Dermis lymphatic vessel endothelial cell (primary cell): ENCODE results near the gene OR8A1. TPM values are rescaled to one million over a fixed set of nuclear protein-coding genes. Genes with fewer than 3 reads are reported as not detected.

Experiments used
- total RNA-seq: library from RNA; depleted of rRNA; stranded (reverse); fragments of >200 nt; gene quantifications from 2 replicates; pipeline ENCODE4 v1.2.1, GENCODE V29; 2014

Gene OR8A1
- total RNA-seq: not detected in 2 replicates

DNA sequence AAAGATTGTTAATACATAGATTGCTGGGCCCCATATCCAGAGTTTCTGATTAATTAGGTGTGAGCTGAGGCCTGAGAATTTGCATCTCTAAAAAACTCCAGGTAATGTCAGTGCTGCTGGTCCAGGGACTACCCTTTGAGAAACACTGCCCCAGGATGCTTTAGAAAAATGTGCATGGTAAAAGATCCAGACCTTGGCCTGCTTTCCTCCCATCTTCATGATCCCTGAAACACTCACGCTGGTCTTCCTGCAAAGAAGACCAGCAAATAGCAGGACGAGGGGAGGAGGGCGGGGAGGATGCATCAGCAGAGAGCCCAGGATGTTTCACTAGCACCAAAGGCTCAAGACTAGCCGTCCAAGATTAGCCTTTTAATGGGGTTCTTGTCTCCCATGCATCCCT lies at the start of gene OR8A1:
OR8A1 (plus strand) TSS at position 301 of the 400 bp plus-strand sequence. CDS start 123 bp downstream, outside the sequence.

DNA sequence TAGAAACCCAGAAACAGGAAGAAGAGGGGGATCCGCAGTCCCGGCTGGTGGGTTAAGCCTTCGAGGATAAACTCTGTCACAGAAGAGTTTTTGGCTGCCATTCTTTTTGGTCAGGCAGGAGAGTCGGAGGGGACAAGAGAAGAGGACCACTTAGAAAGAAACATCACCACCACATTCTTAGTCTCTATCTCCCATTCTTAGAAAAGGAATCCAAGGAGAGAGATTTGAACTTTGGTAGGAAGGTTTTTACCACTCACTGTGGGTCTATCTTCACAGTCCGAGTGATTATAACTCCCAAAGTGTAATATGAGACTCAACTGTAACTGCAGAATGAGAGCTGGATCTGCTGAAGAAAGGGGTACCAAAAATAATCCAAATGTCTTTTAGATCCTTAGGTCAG lies 26.2 kb upstream of the OR8A1 start, which contains the start of gene OR8B12:
OR8B12 (minus strand) TSS at position 101 of the 400 bp plus-strand sequence; CDS start at position 101, 0 bp downstream.

DNA sequence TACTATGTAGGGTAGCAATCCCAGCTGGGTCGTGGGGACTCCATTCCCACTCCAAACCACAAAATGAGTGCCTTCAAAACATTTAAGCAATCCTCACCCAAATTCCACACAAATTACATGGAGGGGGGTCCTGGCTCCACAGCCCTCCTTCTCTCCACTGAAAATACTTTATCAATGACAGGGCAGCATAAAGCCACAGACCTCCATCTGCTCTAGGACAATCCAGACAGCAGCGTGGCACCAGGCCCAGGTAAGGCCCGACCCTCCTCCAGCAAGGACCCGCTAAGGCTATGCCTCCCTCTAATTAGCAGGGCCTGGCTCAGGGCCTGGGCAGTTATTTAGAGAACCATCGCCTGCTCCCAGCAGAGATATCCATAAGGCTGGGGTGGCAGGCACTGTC lies 41.3 kb downstream of the OR8A1 start, which contains the start of gene PANX3:
PANX3 (plus strand) TSS at position 365 of the 400 bp plus-strand sequence. CDS start 129 bp downstream, outside the sequence.

Other genes starting within 250 kb of the OR8A1 start
- not detected in 2 replicates for gene OR8D2, start 249.8 kb upstream of the OR8A1 start, total RNA-seq
- gene OR8B2, start 185.5 kb upstream of the OR8A1 start, total RNA-seq: not detected in 2 replicates
- not detected in 2 replicates for gene OR8B3, start 171.0 kb upstream of the OR8A1 start, total RNA-seq
- not detected in 2 replicates for gene OR8B4, start 145.1 kb upstream of the OR8A1 start, total RNA-seq
- not detected in 2 replicates for gene OR8B8, start 124.3 kb upstream of the OR8A1 start, total RNA-seq
- not detected in 2 replicates for gene OR8B12, start 26.3 kb upstream of the OR8A1 start, total RNA-seq
- not detected in 2 replicates for gene PANX3, start 41.4 kb downstream of the OR8A1 start, total RNA-seq
- 17.6 and 18.0 TPM in 2 replicates for gene TBRG1, start 52.9 kb downstream of the OR8A1 start, total RNA-seq
- gene SIAE, start 103.7 kb downstream of the OR8A1 start, total RNA-seq: 12.2 and 13.8 TPM in 2 replicates
- gene SPA17, start 103.9 kb downstream of the OR8A1 start, total RNA-seq: 3.6 and 5.9 TPM in 2 replicates
- 0.11 and 0.17 TPM in 2 replicates for gene NRGN, start 169.9 kb downstream of the OR8A1 start, total RNA-seq
- gene VSIG2, start 182.3 kb downstream of the OR8A1 start, total RNA-seq: under 0.01 and 0.09 TPM in 2 replicates
- 9.3 and 15.8 TPM in 2 replicates for gene ESAM, start 192.3 kb downstream of the OR8A1 start, total RNA-seq
- 6.0 and 8.9 TPM in 2 replicates for gene MSANTD2, start 230.4 kb downstream of the OR8A1 start, total RNA-seq